Mesenchymal stem cell (in vitro differentiated cells and primary cell): Measurements from ENCODE around the gene FOXN4.

Experiments
- DNase-seq: peaks from one replicate; pipeline ENCODE4 v3.0.0-alpha.2; 2013
- H2AFZ ChIP-seq: one replicate; pipeline ENCODE4 v1.6.1; 2013; ENCODE audit warnings: low read depth, mild to moderate bottlenecking, control low read depth, inconsistent platforms, low read length, moderate library complexity
- H2AK5ac ChIP-seq: 2 replicates; pipeline ENCODE4 v1.6.1; 2013; ENCODE audit warnings: low read length, moderate library complexity, mild to moderate bottlenecking, inconsistent platforms; ENCODE audit not compliant: severe bottlenecking
- H2BK120ac ChIP-seq: one replicate; pipeline ENCODE4 v1.6.1; 2013; ENCODE audit warnings: low read depth, mild to moderate bottlenecking, inconsistent platforms, low read length, moderate library complexity
- H2BK12ac ChIP-seq, 2 experiments: one replicate each; pipeline ENCODE4 v1.6.1; 2013; ENCODE audit warnings: inconsistent platforms in 2 of 2, low read length in 2 of 2, mild to moderate bottlenecking in 2 of 2, moderate library complexity in 2 of 2, control low read depth in 1 of 2
- H2BK15ac ChIP-seq: one replicate; pipeline ENCODE4 v1.6.1; 2013; ENCODE audit warnings: mild to moderate bottlenecking, low read depth, inconsistent platforms; ENCODE audit not compliant: poor library complexity, severe bottlenecking
- H2BK5ac ChIP-seq: 2 replicates; pipeline ENCODE4 v1.6.1; 2013; ENCODE audit warnings: low read depth, mild to moderate bottlenecking, low read length, control low read depth, inconsistent platforms; ENCODE audit not compliant: poor library complexity, severe bottlenecking
- H3K14ac ChIP-seq, 2 experiments: one replicate each; pipeline ENCODE4 v1.6.1; 2013; ENCODE audit warnings: inconsistent platforms in 2 of 2, low read length in 2 of 2, control low read depth in 1 of 2, mild to moderate bottlenecking in 1 of 2, moderate library complexity in 1 of 2
- H3K18ac ChIP-seq, 2 experiments: one replicate each; pipeline ENCODE4 v1.6.1; 2013; ENCODE audit warnings: inconsistent platforms in 2 of 2, low read length in 2 of 2, control low read depth in 1 of 2, low read depth in 1 of 2, mild to moderate bottlenecking in 1 of 2
- H3K23ac ChIP-seq, 2 experiments: one replicate each; pipeline ENCODE4 v1.6.1; 2013; ENCODE audit warnings: inconsistent platforms in 2 of 2, low read length in 2 of 2, mild to moderate bottlenecking in 2 of 2, moderate library complexity in 2 of 2, control low read depth in 1 of 2
- H3K27ac ChIP-seq: 2 replicates; pipeline ENCODE4 v1.5.1; 2013; ENCODE audit warnings: mild to moderate bottlenecking, moderate library complexity, low read length, control low read depth, inconsistent platforms; ENCODE audit not compliant: poor library complexity, severe bottlenecking
- H3K27me3 ChIP-seq, 2 experiments: 2 replicates each; pipeline versions ENCODE4 v1.6.1 to v1.7.0; 2013; ENCODE audit warnings: low read length in 2 of 2, mild to moderate bottlenecking in 2 of 2, moderate library complexity in 2 of 2, control low read depth in 1 of 2, inconsistent platforms in 1 of 2; ENCODE audit not compliant: control insufficient read depth in 1 of 2, insufficient read depth in 1 of 2
- H3K36me3 ChIP-seq, 2 experiments: 2 replicates each; pipeline versions ENCODE4 v1.6.1 to v1.7.0; 2013; ENCODE audit warnings: low read length in 2 of 2, control low read depth in 1 of 2, inconsistent platforms in 1 of 2, low read depth in 1 of 2, mild to moderate bottlenecking in 1 of 2; ENCODE audit not compliant: insufficient read depth in 2 of 2, control insufficient read depth in 1 of 2
- H3K4ac ChIP-seq, 2 experiments: one replicate each; pipeline ENCODE4 v1.6.1; 2013; ENCODE audit warnings: inconsistent platforms in 2 of 2, low read length in 2 of 2, mild to moderate bottlenecking in 2 of 2, moderate library complexity in 2 of 2, control low read depth in 1 of 2, low read depth in 1 of 2
- H3K4me1 ChIP-seq: 2 replicates; pipeline ENCODE4 v1.6.1; 2013; ENCODE audit warnings: low read depth, low read length, control low read depth; ENCODE audit not compliant: control insufficient read depth, insufficient read depth
- H3K4me2 ChIP-seq: 2 replicates; pipeline ENCODE4 v1.6.1; 2013; ENCODE audit warnings: low read length, mild to moderate bottlenecking, inconsistent platforms; ENCODE audit not compliant: poor library complexity, severe bottlenecking
- H3K4me3 ChIP-seq, 2 experiments: 2 replicates each; pipeline versions ENCODE4 v1.5.1 to v1.7.0; 2013; ENCODE audit warnings: low read length in 2 of 2, mild to moderate bottlenecking in 2 of 2, control low read depth in 1 of 2, low read depth in 1 of 2; ENCODE audit not compliant: insufficient read depth in 1 of 2
- H3K79me1 ChIP-seq: replicated peaks from 2 replicates; pipeline ENCODE4 v1.6.1; 2013; ENCODE audit warnings: mild to moderate bottlenecking, control low read depth, low read length, inconsistent platforms; ENCODE audit not compliant: poor library complexity, severe bottlenecking
- H3K9ac ChIP-seq: 2 replicates; pipeline ENCODE4 v1.7.0; 2013; ENCODE audit warnings: mild to moderate bottlenecking, low read length, moderate library complexity
- H3K9me3 ChIP-seq: 2 replicates; pipeline ENCODE4 v1.7.0; 2013; ENCODE audit warnings: mild to moderate bottlenecking, low read length; ENCODE audit not compliant: control insufficient read depth
- H4K8ac ChIP-seq: one replicate; pipeline ENCODE4 v1.6.1; 2013; ENCODE audit warnings: inconsistent platforms, mild to moderate bottlenecking, low read length, moderate library complexity
- H4K91ac ChIP-seq: one replicate; pipeline ENCODE4 v1.6.1; 2013; ENCODE audit warnings: mild to moderate bottlenecking, low read length, inconsistent platforms
- WGBS: methylation state at CpG from one replicate; pipeline ENCODE4 v1.1.7; 2013; ENCODE audit warnings: mixed read lengths; 5-methylcytosine and 5-hydroxymethylcytosine counted together

FOXN4 gene

DNA sequence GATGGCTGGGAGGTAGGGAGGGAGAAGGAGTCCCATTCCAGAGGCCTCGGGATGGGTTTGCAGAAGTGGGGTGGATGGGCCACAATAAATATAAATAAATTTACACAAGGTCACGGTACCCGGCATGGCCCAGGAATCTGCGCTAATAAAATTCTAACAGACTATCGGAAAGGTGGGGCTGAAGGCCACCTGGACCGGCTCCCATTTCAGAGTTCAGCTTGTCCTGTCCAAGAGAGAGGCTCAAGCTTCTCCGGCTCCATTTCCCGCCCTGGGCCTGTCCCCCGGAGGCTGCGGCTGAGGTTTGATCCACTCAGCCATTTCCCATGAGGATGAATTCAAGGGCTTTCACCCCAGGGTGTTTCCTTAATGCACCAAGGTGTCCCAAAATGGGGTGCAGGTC lies 30.2 kb downstream of the FOXN4 start:
- H2AK5ac ChIP-seq = no peak overlapping the region
- no peak overlapping the region for H4K91ac ChIP-seq
- DNase-seq = no peak
- H2BK15ac ChIP-seq = no peak overlapping the region
- H3K23ac ChIP-seq = no peak overlapping the region
- no peak overlapping the region for H3K4ac ChIP-seq
- no peaks in the 10 kb centered on the region for H3K9me3 ChIP-seq
- no peaks in the 10 kb centered on the region for H3K36me3 ChIP-seq
- H3K18ac ChIP-seq = no peak overlapping the region
- no peaks in the 10 kb centered on the region for H3K79me1 ChIP-seq
- 94% methylated on average over 9 of the region's 10 CpGs for WGBS
- H4K8ac ChIP-seq = no peak overlapping the region
- no peak overlapping the region for H2AFZ ChIP-seq
- H3K9ac ChIP-seq = no peak overlapping the region
- H3K14ac ChIP-seq = no peak overlapping the region
- H3K4me2 ChIP-seq = no peak overlapping the region
- H2BK120ac ChIP-seq = no peak overlapping the region
- no peak overlapping the region for H2BK12ac ChIP-seq
- no peak overlapping the region for H3K27ac ChIP-seq
- H3K4me1 ChIP-seq = peaks cover 1% of the 10 kb centered on the region
- H3K4me3 ChIP-seq = no peak overlapping the region
- peaks cover 5 to 45% of the 10 kb centered on the region in 2 experiments for H3K27me3 ChIP-seq
- H2BK5ac ChIP-seq = no peak overlapping the region

DNA sequence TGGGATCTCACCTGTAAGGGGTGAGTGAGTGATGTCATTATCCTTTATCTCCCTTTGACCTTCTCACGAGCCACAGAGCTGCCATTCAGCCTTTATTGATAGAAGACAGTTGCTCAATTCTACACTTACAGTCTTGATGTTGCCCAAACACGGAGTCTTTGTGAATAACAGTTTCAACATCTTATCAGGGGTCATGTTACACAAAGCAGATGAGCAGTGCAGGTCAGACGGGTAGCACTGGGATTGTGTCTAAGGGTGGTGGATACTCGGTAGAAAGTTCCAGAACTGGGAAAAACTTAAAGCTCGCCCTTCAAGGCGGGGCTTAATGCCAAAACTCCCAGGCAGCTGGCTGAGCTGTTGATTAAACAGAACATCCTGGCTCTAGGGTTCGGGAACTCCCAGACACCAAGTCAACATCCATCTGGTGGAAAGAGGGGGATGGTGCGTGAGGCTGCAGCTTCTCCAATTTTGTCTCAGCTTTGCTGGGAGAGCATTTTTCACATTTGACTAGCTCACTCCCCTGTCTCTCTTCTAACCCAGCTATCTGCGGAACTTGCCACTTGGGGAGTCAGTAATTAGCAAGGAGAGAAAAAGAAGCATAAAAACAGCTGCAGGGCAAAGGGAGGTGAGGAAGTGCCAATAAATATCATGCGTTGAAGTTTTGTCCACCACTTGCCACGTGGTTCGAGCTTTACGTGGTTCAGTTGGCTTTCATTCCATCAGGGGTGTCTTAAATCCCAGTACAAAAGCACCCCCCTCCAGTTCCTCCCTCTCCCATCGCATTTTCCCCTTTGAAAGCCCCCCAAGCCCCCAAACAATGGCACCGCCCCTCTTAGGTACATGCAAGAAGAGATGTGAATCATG lies 31.0 kb downstream of the FOXN4 start:
- H3K4ac ChIP-seq = no peak overlapping the region
- H3K9me3 ChIP-seq = no peaks in the 10 kb centered on the region
- H2BK5ac ChIP-seq = no peak overlapping the region
- H4K8ac ChIP-seq = no peak overlapping the region
- 79% methylated on average over 14 of the region's 15 CpGs for WGBS
- no peaks in the 10 kb centered on the region for H3K36me3 ChIP-seq
- no peak overlapping the region for H3K9ac ChIP-seq
- H3K27ac ChIP-seq = no peak overlapping the region
- H3K4me2 ChIP-seq = no peak overlapping the region
- H3K4me3 ChIP-seq = no peak overlapping the region
- no peaks in the 10 kb centered on the region for H3K79me1 ChIP-seq
- H3K4me1 ChIP-seq = peaks cover 1% of the 10 kb centered on the region
- H3K27me3 ChIP-seq = peaks cover 11 to 45% of the 10 kb centered on the region in 2 experiments
- H2AFZ ChIP-seq = no peak overlapping the region
- H3K14ac ChIP-seq = no peak overlapping the region
- H4K91ac ChIP-seq = no peak overlapping the region
- H2BK120ac ChIP-seq = no peak overlapping the region
- no peak overlapping the region for H2AK5ac ChIP-seq
- DNase-seq = peak; percentile 2
- H2BK12ac ChIP-seq = no peak overlapping the region
- H3K23ac ChIP-seq = no peak overlapping the region
- H2BK15ac ChIP-seq = no peak overlapping the region
- no peak overlapping the region for H3K18ac ChIP-seq

DNA sequence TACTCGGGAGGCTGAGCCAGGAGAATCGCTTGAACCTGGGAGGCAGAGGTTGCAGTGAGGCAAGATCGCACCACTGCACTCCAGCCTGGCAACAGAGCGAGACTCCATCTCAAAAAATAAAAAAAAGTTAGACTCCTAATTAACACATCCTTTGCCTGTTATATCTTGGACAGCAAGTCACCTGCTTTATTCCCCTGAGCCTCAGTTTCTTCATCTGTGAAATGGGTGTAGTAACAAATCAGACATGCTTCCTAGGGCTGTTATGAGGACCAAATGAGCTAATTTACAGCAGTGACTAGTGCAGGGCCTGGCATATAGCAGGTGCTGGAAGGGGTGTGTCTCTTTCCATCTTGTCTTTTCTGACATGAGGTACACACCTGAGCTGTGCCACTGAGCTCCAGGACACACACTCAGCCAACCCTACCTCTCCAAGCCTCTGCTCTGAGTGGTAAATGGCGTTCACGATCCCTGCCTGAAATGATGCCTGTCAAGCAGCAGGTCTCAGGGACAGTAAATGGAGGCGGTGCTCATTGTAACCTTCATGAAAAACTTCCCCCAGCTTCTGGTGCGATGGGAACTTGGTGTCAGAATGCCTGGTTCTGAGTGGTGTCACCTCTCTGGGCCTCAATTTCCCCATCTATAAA lies 31.7 kb downstream of the FOXN4 start:
- no peaks in the 10 kb centered on the region for H3K36me3 ChIP-seq
- H4K91ac ChIP-seq = no peak overlapping the region
- no peak overlapping the region for H3K27ac ChIP-seq
- no peak overlapping the region for H3K4ac ChIP-seq
- H2BK12ac ChIP-seq = no peak overlapping the region
- no peak overlapping the region for H3K4me2 ChIP-seq
- H3K9ac ChIP-seq = no peak overlapping the region
- H2BK15ac ChIP-seq = no peak overlapping the region
- peaks cover 1% of the 10 kb centered on the region for H3K4me1 ChIP-seq
- no peak overlapping the region for H2AK5ac ChIP-seq
- DNase-seq = no peak
- H3K23ac ChIP-seq = no peak overlapping the region
- WGBS = 87% methylated on average over 6 of the region's 8 CpGs
- no peaks in the 10 kb centered on the region for H3K9me3 ChIP-seq
- H3K14ac ChIP-seq = no peak overlapping the region
- no peak overlapping the region for H2AFZ ChIP-seq
- H2BK120ac ChIP-seq = no peak overlapping the region
- H3K18ac ChIP-seq = no peak overlapping the region
- peaks cover 12 to 45% of the 10 kb centered on the region in 2 experiments for H3K27me3 ChIP-seq
- no peak overlapping the region for H3K4me3 ChIP-seq
- no peak overlapping the region for H4K8ac ChIP-seq
- no peaks in the 10 kb centered on the region for H3K79me1 ChIP-seq
- H2BK5ac ChIP-seq = no peak overlapping the region

DNA sequence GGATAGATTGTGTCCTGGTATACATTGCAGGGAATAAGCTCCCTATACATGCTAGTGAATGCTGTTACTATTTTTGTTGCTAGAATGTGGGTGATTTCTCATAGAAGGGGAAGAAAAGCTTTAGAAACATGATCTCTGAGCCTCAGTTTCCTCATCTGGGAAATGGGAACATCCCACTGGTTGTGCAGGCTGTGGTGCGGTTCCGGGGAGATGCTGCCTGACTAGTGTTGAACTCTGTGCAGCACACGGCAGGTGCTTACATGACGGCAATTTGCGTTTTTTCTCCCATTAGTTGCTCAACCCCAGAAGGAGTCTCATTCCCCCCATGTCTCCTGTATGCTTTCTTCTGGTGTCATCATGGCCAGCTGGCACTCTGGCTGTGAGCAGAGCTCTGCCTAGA lies 32.9 kb downstream of the FOXN4 start:
- Histone ChIP-seq H3K4ac (no peak overlapping the region), H2BK5ac (no peak overlapping the region), H3K9me3 (no peaks in the 10 kb centered on the region), H2BK15ac (no peak overlapping the region), H3K4me2 (no peak overlapping the region), H3K9ac (no peak overlapping the region), H3K79me1 (no peaks in the 10 kb centered on the region), H3K4me1 (peaks cover 1% of the 10 kb centered on the region), H3K18ac (no peak overlapping the region), H3K4me3 (no peak overlapping the region), H4K8ac (no peak overlapping the region), H2BK120ac (no peak overlapping the region), H2AK5ac (no peak overlapping the region), H3K27ac (no peak overlapping the region), H3K36me3 (no peaks in the 10 kb centered on the region), H3K14ac (no peak overlapping the region), H2AFZ (no peak overlapping the region), H4K91ac (no peak overlapping the region), H3K27me3 (peaks cover 12 to 39% of the 10 kb centered on the region in 2 experiments), H3K23ac (no peak overlapping the region), H2BK12ac (no peak overlapping the region)
- 89% methylated on average over 5 of the region's 5 CpGs for WGBS
- no peak for DNase-seq
